Thoracic aorta (tissue), 2 donors: ENCODE results near the gene SPOCK3. TPM values are rescaled to one million over a fixed set of nuclear protein-coding genes. Genes with fewer than 3 reads are reported as not detected.

Experiments used
- ATAC-seq: fragments of 150-250 bp; one replicate; pipeline ENCODE4 v1.8.0; 2017; ENCODE audit warnings: low read depth; ENCODE audit not compliant: insufficient number of reproducible peaks, low FRiP score
- DNase-seq: peaks from one replicate; pipeline ENCODE4 v3.0.0-alpha.2; 2020; ENCODE audit warnings: low spot score
- H3K27ac ChIP-seq, 2 donors: fragments of 200-600 bp; sonication (generic); 1 replicate in 1 of 2; 2 replicates in 1 of 2; pipeline ENCODE4 v1.5.1; 2016; ENCODE audit warnings: mild to moderate bottlenecking in 2 of 2, moderate library complexity in 2 of 2
- H3K27me3 ChIP-seq: fragments of 200-600 bp; sonication (generic); replicated peaks from 2 replicates; pipeline ENCODE4 v1.6.0; 2016; ENCODE audit warnings: mild to moderate bottlenecking; ENCODE audit not compliant: insufficient read depth
- H3K36me3 ChIP-seq: fragments of 200-600 bp; sonication (generic); one replicate; pipeline ENCODE4 v1.5.1; 2016
- H3K4me1 ChIP-seq, 2 donors: fragments of 200-600 bp; sonication (generic); 1 replicate in 1 of 2; 2 replicates in 1 of 2; pipeline versions ENCODE4 v1.5.1 to v1.6.0; 2016; ENCODE audit warnings: low read depth in 2 of 2, mild to moderate bottlenecking in 1 of 2; ENCODE audit not compliant: control insufficient read depth in 1 of 2
- H3K4me3 ChIP-seq: fragments of 200-600 bp; sonication (generic); 2 replicates; pipeline ENCODE4 v1.5.1; 2016; ENCODE audit warnings: mild to moderate bottlenecking
- H3K9me3 ChIP-seq: fragments of 200-600 bp; sonication (generic); 2 replicates; pipeline ENCODE4 v1.5.1; 2016
- total RNA-seq, 2 donors: library from RNA; depleted of rRNA; stranded (reverse); fragments of >200 nt; gene quantifications; one replicate each; pipeline versions ENCODE4 v1.1.0 to v1.2.3, GENCODE V29; 2016
- TF ChIP-seq, protein P1 (sequence below): fragments of 200-600 bp; sonication (generic); IDR thresholded peaks from one replicate; pipeline ENCODE4 v1.5.1; 2019; ENCODE audit warnings: antibody characterized with exemption

SPOCK3 gene
- total RNA-seq, 2 donors from 2014 or later: not detected

DNA sequence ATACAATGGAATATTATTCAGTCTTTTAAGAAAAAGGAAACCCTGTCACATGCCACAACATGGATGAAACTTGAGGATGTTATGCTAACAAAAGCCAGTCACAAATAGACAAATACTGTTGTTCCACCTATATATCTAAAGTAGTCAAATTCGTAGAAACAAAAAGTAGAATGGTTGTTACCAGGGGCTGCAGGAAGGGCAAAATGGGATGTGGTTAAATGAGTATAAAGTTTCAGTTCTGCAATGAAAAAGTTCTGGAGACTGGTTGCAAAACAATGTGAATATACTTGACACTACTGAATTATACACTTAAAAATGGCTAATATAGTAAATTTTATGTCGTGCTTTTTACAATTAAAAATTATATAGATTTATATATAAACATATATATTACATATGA lies 12.2 kb downstream of the SPOCK3 start:
- Histone ChIP-seq H3K9me3 (no peaks in the 10 kb centered on the region), H3K4me3 (no peak overlapping the region), H3K4me1 (no peaks in the 10 kb centered on the region), H3K27me3 (no peaks in the 10 kb centered on the region), H3K27ac (no peak overlapping the region), H3K36me3 (no peaks in the 10 kb centered on the region)
- ATAC-seq: no peak
- DNase-seq: no peak
- TF ChIP-seq, protein P1, sequence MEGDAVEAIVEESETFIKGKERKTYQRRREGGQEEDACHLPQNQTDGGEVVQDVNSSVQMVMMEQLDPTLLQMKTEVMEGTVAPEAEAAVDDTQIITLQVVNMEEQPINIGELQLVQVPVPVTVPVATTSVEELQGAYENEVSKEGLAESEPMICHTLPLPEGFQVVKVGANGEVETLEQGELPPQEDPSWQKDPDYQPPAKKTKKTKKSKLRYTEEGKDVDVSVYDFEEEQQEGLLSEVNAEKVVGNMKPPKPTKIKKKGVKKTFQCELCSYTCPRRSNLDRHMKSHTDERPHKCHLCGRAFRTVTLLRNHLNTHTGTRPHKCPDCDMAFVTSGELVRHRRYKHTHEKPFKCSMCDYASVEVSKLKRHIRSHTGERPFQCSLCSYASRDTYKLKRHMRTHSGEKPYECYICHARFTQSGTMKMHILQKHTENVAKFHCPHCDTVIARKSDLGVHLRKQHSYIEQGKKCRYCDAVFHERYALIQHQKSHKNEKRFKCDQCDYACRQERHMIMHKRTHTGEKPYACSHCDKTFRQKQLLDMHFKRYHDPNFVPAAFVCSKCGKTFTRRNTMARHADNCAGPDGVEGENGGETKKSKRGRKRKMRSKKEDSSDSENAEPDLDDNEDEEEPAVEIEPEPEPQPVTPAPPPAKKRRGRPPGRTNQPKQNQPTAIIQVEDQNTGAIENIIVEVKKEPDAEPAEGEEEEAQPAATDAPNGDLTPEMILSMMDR: no peak

DNA sequence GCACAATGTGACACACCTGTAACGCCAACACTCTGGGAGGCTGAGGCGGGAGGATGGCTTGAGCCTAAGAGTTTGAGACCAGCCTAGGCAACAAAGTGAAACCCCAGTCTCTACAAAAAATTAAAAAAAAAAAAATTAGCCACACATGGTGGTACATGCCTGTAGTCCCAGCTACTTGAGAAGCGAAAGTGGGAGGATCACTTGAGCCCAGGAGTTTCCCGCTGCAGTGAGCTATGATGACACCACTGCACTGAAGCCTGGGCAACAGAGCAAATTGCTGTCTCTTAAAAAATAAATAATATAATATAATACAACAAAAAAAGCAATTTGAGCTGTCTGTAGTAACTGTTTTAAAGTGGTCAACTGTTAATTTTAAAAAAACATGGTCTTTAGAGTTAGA lies 13.2 kb downstream of the SPOCK3 start:
- H3K4me3 ChIP-seq: no peak overlapping the region
- no peaks in the 10 kb centered on the region for H3K9me3 ChIP-seq
- H3K27me3 ChIP-seq: no peaks in the 10 kb centered on the region
- H3K27ac ChIP-seq: no peak overlapping the region
- H3K4me1 ChIP-seq: no peaks in the 10 kb centered on the region
- TF ChIP-seq, protein P1: no peak
- ATAC-seq (no peak), DNase-seq (no peak)
- H3K36me3 ChIP-seq: no peaks in the 10 kb centered on the region

DNA sequence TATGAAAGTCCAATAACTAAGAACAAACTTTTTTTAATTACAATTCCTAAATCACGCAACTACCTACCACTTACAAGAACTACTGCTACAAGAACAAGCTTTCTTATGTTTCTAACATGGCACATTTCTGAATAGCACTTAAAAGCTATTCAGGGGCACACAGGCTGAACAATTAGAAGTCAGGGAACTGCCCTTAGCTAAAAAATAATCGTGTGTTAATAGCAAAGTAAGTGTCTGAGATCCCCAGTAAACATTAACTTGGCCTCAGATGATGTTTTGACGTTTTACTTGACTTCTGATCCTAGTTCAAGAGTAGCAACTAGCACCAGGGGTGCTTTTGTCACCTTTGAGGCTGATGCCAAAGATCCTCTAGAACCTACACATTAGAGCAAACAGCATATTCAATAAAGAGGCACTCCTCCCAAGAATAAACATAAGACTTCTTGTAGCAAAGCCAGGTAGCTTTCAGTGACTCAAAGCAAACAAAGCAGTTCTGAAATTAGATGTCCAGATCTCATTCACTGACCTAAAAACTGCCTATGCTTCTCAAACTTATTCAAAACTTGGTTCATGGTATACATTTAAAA lies 16.2 kb downstream of the SPOCK3 start:
- H3K27me3 ChIP-seq: no peaks in the 10 kb centered on the region
- TF ChIP-seq, protein P1: no peak
- ATAC-seq: no peak
- H3K27ac ChIP-seq: no peak overlapping the region
- no peaks in the 10 kb centered on the region for H3K36me3 ChIP-seq
- no peak overlapping the region for H3K4me3 ChIP-seq
- no peaks in the 10 kb centered on the region for H3K4me1 ChIP-seq
- H3K9me3 ChIP-seq: no peaks in the 10 kb centered on the region
- no peak for DNase-seq

DNA sequence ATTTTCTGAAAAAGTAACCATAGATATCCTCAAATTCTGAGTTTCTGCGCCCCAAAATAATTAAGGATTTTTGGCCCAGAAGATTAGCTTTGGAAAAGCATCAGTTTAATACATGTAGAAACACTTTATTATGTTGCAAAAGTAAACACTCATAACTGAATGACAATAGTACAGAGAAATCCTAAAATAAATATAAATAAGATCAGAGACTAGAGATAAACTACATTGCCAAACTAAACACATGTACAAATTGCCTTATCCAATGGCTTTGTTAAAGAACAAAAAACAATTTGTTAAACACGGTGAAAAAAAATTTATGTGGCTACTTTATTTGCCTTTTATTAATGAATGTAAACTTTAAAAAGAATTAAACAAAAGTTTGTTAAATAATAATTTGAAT lies 17.5 kb downstream of the SPOCK3 start:
- H3K9me3 ChIP-seq: no peaks in the 10 kb centered on the region
- DNase-seq: no peak
- no peak for ATAC-seq
- no peak overlapping the region for H3K27ac ChIP-seq
- no peaks in the 10 kb centered on the region for H3K4me1 ChIP-seq
- TF ChIP-seq, protein P1: no peak
- no peaks in the 10 kb centered on the region for H3K27me3 ChIP-seq
- H3K36me3 ChIP-seq: no peaks in the 10 kb centered on the region
- H3K4me3 ChIP-seq: no peak overlapping the region

DNA sequence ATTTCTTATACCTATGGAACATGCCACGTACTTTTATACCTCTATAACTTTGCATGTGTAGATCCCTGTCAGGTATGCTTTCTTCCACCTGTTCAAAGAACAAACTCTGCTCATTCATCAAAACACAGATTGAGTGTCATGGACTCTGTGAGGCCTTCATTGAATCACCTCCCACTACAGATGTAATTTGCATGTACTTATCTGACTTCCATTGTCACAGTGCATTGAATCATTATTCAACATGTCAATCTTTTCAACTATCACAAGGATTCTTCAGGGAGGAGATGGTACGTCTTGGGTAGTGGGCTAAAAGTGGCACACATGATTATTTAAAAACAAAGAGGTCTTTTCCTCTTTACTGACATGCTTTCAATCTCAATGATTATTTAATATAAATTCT lies 24.1 kb downstream of the SPOCK3 start:
- no peaks in the 10 kb centered on the region for H3K4me1 ChIP-seq
- no peaks in the 10 kb centered on the region for H3K9me3 ChIP-seq
- DNase-seq (no peak), ATAC-seq (no peak)
- no peaks in the 10 kb centered on the region for H3K27me3 ChIP-seq
- no peak overlapping the region for H3K27ac ChIP-seq
- TF ChIP-seq, protein P1: no peak
- H3K36me3 ChIP-seq: no peaks in the 10 kb centered on the region
- no peak overlapping the region for H3K4me3 ChIP-seq
